GM18505 (cell line): ENCODE results near the gene ZNF581.

Experiments
- ATAC-seq: cut with Tn5 transposase; IDR thresholded peaks from one replicate; pipeline ENCODE4 v1.9.1; 2021; ENCODE audit not compliant: unreplicated experiment
- POLR2A ChIP-seq: IDR thresholded peaks from 4 replicates; pipeline ENCODE4 v1.6.1; 2011; ENCODE audit warnings: borderline replicate concordance; ENCODE audit not compliant: insufficient read depth, insufficient read length; ENCODE audit errors: extremely low read depth

The ZNF581 gene

DNA sequence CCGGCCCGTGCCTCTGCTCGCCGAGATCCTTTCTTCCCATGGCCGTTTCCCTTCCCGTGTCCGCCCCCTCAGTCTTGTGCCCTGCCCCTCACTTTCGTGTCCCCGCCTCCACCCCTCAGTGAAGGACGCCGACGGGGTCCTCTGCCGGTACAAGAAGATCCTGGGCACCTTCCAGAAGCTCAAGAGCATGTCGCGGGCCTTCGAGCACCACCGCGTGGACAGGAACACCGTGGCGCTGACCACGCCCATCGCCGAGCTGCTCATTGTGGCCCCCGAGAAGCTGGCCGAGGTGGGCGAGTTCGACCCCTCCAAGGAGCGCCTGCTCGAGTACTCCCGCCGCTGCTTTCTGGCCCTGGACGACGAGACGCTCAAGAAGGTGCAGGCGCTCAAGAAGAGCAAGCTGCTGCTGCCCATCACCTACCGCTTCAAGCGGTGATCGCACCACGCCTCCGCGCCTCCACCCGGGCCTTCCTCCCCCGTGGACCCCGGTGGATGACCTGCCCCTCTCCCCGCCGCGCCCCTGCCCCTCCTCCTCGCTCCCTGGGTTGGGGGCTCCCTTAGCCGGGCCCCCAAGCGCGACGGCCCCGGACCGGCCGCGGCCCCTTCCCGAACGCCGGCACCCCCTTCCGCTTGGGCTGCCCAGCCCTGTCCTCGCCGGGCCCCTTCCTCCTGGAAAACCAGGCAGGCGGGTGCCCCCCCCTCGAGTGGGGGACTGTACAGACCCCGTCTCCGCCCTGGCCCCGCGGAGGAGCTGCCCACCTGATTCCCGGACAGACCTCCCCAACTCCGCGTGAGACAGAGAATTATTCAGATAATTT is 9.1 kb downstream of the ZNF581 start:
- no peak for TF ChIP-seq POLR2A
- no peak for ATAC-seq

DNA sequence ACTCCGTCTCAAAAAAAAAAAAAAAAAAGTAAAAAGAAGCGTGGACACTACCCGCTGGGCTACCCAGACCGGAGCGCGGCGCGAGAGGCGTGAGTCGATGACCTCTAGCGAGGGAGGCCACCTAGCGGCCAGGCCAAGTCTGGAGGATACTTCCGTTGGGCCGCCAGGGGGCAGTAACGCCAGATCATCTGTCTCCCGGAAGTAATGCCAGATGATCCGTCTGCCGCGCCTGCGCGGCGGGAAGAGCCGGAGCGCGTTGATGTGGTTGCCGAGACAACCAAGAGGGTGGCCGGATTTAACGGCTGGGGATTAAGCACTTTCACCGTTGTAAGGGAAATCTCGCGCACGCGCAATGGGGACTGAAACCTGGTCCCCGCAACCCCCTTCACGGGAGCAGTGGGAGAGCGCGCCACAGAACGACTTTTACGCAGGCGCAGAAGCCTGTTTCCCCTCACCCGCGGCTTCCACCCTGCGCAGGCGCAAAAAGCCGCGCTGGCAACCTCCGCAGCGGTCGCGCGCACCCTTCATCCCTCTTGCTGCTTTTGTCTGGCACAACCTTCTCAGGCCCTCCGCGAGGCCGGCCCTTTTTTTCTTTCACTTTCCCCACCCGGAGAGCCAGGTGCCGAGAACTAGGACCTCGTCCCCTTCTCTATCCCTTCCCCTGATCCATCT is 10.3 kb downstream of the ZNF581 start:
- peak; percentile 39 for ATAC-seq
- TF ChIP-seq POLR2A = peak; percentile 89

DNA sequence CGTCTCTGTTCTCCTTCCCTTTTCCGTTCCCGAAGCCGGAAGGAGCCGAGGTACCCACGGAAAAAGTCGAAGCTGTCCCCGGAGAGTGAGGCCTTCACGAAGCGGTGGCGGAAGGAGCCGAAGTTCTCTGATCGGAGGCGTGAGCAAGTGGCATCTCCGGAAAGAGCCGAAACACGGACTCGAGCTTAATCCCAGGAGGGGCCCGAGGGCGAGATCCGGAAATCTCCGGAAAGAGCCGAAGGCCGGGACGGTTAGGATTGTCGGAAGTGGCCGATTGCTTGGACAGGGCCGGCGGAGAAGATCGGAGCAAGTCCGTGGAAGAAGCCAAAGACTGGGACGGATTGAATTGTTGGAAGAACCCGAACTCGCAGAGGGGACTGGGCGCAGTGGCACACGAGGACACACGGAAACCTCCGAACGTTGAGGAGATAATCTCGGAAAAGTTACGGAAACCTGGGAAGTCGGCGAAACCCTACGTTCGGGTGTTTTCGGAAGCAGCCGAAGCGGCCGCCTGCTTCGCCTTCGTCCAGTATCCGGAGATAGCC is 10.9 kb downstream of the ZNF581 start:
- peak; percentile 56 for ATAC-seq
- no peak for TF ChIP-seq POLR2A

DNA sequence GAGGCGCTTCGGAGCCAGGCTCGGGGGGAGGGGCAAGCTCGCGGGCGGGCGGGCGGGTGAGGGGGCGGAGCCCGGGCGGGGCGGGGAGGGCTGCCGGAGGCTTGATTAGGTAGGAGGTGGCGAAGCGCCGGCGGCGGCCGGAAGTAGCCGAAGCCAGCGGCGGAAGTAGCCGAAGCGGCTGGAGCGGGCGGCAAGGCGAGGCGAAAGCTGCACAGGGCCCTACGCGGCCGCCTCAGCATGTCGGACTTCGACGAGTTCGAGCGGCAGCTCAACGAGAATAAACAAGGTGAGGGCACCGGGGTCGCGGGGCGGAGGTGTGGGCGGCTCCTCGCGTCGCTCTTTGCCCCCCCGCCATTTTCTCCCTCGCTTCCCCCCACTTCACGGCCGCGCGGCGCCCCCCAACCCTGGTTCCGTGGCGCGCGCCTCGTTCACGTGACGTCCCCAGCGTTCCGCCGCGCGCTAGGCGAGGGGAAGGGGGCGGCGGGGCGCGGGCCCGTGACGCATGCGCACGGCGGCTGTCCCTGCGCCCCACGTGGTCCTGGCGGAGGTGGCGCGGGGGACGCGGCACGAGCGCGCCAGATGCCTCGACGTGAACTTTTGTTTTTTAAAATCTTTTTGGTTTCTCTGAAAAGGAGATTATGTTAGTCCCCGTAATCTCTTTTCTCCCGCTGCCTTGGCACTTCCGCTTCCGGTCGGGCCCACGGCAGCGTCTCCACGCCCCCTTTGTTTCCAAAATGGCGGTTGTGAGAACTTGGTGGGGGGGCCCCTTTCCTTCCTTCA is 11.6 kb downstream of the ZNF581 start, which contains the start of gene U2AF2:
TSS of gene U2AF2 (plus strand) at position 168 of the 780 bp plus-strand sequence. CDS start at position 238, 70 bp downstream.
- peak; percentile 36 for ATAC-seq
- peak; percentile 92 for TF ChIP-seq POLR2A

DNA sequence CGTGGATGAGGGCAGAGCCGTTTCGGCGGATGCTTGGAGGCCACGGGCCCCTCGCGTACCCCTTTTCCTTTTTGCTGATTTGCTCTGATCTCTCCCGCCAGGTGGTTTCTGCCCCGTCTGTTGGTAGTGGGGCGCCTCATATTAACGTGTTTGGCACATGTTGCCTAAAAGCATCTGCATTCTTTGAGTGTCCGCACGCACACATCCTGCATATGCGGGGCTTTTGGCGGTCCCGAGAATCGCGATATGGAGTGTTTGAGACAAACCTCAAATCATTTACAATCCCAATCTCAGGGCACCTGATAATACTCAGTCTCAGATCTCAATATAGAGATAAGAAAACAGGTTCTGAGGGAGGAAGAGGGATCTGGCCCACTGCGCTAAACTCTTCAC is 12.2 kb downstream of the ZNF581 start:
- no peak for TF ChIP-seq POLR2A
- ATAC-seq = no peak

DNA sequence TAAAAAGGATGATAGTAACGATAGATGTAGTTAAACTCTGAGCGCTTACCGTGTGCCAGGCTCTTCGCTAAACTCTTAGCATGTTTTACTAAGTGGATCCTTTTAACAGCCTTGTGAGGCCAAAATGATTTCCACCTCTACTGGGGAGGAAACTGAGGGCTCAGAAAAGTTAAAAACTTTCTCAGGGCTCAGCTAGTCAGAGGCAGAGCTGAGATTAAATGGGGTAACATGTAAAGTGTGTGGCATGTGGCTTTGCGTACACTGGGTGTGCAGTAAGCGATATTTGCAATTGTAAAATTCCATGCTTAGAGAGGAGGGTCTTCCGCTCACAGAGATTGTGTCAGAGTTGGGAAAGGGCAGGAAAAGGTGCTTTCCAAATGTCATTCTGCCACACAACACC is 13.1 kb downstream of the ZNF581 start:
- no peak for ATAC-seq
- no peak for TF ChIP-seq POLR2A

DNA sequence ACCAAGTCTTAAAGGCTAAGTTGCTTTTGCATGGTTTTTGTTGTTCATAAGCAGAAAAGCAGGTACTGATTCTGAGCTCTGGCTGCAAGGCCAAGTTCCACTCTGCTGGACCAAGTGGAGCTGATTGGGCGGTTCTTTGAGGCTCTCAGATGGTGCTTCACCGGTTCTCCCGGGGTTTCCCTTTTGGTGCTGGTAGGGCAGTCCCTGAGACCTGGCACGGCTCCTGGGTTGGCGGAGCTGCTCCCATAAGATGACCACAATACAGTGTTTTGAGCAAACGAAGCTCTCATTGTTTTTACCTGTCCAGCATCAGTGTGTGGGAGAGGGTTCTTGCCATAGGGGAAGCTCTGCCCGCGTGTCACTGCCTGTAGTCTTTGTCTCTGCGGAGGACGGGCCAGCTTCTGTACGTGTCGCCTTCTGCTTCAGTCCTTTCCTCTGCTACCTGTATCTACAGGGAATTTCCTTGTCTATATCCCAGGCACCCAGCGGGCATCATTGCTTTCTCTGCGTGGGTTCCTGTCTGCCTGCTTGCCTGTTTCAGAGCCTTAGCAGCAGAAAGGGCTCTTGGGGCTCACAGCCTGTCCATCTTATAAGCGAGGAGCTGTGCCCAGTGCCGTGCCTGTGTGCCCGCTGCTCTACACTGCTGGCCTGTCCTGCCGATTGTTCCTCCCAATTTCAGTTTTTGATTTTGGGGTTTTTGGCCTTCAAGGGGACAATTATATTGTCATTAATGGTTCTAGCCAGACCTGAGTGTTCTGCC is 13.7 kb downstream of the ZNF581 start:
- no peak for TF ChIP-seq POLR2A
- ATAC-seq = no peak

DNA sequence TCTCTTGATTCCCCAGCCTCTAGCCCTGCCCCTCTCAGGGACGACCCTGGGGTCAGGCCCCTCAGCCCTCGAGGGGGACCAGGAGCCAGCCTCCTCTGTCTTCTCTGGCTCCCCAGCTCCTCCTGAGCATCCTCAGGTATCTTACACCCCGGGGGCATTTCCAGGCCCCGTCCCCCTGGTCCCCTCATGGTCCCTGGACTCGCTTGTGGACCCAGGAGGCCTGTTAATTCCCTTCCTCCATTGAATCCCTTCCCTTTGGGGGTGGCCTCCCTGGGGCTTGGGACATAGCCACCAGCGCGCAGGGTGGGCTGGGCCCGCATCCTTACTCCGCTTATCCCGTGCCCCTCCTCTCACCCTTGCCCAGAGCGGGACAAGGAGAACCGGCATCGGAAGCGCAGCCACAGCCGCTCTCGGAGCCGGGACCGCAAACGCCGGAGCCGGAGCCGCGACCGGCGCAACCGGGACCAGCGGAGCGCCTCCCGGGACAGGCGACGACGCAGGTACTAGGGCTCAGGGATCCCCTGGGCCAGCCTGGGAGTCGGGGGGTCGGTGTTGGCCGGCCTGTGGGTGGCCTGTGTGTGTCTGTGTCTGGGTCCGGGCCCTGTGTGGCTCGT is 15.5 kb downstream of the ZNF581 start:
- no peak for TF ChIP-seq POLR2A
- no peak for ATAC-seq

DNA sequence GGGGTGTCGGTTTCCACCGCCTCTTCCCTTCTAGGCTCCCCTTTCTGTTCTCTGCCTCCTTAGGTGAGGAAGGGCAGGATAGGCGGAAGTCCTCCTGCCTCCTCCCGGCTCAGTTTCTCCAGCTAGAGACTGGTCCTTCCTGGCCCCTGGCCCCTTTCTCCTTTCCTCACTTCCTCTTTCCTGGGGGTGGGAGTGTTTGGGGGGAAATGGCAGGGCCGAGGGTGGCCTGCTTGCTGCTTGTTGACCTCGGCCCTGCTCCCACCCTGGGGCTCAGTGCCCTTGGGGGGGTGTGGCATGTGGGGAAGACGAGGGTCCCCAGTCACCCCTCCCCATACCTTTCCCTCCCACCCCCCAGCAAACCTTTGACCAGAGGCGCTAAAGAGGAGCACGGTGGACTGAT is 16.4 kb downstream of the ZNF581 start:
- no peak for TF ChIP-seq POLR2A
- no peak for ATAC-seq

DNA sequence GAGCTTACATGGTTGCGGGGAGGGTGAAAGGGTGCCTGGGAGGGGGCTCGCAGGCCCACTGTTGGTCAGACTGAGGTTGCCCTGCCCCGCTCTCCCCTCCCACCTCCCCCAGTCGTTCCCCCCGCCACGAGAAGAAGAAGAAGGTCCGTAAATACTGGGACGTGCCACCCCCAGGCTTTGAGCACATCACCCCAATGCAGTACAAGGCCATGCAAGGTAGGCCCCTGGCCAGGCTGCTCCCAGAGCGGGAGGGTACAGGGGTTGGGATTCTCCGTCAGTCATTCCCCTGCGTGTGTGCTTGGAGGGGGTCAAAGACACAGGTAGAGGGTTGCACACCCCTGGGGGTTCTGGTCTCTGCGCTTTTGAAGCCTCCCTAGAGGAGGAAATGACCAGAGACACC is 17.0 kb downstream of the ZNF581 start:
- TF ChIP-seq POLR2A = no peak
- ATAC-seq = no peak

DNA sequence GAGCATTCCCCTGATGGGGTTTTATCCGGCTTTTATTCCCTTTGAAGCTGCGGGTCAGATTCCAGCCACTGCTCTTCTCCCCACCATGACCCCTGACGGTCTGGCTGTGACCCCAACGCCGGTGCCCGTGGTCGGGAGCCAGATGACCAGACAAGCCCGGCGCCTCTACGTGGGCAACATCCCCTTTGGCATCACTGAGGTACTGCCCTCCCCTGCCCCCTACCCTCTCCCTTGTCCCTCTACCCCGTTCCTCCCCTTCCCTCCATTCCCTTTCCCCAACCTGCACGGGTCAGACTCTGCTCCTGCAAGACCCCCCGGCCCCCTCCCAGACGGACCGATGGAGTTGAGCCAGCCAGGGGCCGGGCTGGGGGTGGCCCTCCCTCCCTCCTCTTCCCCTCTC is 17.5 kb downstream of the ZNF581 start:
- no peak for TF ChIP-seq POLR2A
- no peak for ATAC-seq

DNA sequence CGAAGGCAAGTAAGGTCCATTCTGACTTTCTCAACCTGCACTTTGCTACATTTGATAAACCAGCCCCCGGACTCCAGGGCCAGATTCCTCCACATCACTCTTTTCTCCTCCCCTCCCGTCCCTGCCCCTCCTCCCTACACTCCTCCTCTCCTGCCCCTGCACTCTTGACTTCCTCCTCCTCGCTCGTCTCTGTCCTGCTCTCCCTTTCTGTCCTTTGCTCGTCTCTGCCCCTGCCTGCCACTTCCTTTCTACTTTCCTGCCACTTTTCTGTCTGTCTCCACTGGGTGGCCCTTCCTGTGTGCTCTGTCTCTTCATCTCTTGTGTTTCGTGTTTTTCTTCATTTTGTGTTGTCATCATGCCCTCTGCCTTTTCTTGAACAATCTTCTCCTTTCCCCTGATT is 18.4 kb downstream of the ZNF581 start:
- no peak for TF ChIP-seq POLR2A
- ATAC-seq = no peak
